ENCODE measurements around the gene CD8B2.

DNA sequence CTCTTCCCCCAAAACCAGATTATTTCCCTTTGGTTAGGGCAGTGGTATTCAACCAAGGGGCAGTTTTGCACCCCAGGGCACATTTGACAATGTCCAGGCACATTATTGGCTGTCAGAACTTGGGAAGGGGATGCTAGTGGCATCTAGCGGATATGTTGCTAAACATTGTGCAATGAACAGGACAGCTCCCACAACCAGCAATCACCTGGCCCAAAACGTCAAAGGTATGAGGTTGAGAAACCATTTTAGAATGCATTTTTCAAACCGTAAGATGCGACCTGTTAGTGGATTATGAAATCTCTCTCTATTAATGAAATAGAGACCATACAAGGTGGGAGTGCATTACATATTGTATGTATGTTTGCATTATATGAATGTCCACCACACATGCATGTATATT is 54.2 kb downstream of the CD8B2 start:
- TF ChIP-seq, protein P1, sequence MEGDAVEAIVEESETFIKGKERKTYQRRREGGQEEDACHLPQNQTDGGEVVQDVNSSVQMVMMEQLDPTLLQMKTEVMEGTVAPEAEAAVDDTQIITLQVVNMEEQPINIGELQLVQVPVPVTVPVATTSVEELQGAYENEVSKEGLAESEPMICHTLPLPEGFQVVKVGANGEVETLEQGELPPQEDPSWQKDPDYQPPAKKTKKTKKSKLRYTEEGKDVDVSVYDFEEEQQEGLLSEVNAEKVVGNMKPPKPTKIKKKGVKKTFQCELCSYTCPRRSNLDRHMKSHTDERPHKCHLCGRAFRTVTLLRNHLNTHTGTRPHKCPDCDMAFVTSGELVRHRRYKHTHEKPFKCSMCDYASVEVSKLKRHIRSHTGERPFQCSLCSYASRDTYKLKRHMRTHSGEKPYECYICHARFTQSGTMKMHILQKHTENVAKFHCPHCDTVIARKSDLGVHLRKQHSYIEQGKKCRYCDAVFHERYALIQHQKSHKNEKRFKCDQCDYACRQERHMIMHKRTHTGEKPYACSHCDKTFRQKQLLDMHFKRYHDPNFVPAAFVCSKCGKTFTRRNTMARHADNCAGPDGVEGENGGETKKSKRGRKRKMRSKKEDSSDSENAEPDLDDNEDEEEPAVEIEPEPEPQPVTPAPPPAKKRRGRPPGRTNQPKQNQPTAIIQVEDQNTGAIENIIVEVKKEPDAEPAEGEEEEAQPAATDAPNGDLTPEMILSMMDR (IDR thresholded peaks at IDR 0.05; ENCODE audit: low read depth, low read length): peak; percentile 6; the same call in 1 of the 2 replicates
- TF ChIP-seq EZH2phosphoT487 (IDR thresholded peaks at IDR 0.05; ENCODE audit: low read depth): no peak

All from OCI-LY3 (cell line).